GM21786 (cell line): ENCODE measurements around the gene TMEM143.
"Not testable (repeated sequence)": the region's sequence is repeated elsewhere in the genome, so short reads cannot be mapped to it uniquely, and the experiment has no call there.

Experiments
- ATAC-seq: cut with Tn5 transposase; IDR thresholded peaks from one replicate; pipeline ENCODE4 v1.9.1; 2021; ENCODE audit not compliant: unreplicated experiment

The TMEM143 gene

DNA sequence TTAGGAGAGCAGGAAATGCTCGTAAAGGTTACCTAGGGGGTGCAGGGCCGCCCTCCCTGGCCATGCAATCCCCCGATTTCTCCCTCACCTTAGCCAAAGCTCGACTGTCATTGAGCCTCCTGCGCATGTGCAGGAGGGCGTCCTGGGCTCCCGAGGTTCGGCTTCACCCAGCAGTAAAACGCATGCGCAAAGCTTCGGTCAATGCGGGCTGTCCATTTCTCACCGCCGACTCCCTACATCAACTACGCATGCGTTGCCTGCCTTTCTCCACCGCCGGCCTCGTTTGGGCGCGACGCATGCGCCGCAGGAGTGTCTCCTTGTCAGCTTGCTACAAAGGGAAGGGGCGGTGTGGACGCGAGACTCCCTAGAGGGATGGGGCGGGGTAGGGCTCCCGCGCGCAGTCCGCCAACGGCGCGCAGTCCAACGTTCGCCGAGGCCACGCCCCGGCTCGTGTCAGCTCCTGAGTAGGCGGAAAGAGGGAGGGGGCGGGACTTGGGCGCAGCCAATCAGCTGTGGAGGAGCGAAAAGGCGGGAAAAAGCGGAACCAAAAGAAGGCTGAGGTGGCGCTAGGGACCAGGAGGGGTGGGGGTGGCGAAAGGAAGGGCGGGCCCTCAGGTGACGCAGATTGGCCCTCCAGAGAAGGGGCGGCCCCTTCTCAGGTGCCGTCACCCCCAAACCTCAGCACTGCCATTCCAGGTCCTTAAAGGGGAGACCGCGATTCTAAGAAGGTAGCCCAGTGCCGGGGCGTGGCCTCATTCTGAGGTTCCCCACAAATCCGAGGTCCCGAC lies at the start of gene TMEM143, which contains the start of gene SYNGR4:
TMEM143 (minus strand) TSS at position 131 of the 788 bp plus-strand sequence; CDS start at position 111, 20 bp downstream.
SYNGR4 (plus strand) TSS at position 558 of the 788 bp plus-strand sequence. CDS start 1,476 bp downstream, outside the sequence.
- ATAC-seq = peak; percentile 78

DNA sequence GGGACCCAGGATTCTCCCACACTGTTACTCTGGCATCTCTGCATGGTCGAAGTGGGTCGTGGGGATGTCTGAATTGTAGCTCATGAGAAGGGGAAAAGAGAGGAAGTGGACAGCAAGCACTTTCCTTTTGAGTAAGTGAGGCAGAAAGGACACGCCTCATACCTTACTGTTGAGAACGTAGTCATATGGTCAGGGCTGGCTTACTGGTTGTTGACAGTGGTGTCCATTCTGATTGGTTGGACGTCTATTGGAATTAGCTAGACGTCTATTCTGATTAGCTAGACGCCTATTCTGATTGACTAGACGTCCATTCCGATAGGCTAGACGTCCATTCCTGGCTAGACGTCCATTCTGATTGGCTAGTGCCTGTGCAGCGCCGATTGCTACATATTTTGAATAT lies 42.1 kb upstream of the TMEM143 start:
- ATAC-seq = no peak

DNA sequence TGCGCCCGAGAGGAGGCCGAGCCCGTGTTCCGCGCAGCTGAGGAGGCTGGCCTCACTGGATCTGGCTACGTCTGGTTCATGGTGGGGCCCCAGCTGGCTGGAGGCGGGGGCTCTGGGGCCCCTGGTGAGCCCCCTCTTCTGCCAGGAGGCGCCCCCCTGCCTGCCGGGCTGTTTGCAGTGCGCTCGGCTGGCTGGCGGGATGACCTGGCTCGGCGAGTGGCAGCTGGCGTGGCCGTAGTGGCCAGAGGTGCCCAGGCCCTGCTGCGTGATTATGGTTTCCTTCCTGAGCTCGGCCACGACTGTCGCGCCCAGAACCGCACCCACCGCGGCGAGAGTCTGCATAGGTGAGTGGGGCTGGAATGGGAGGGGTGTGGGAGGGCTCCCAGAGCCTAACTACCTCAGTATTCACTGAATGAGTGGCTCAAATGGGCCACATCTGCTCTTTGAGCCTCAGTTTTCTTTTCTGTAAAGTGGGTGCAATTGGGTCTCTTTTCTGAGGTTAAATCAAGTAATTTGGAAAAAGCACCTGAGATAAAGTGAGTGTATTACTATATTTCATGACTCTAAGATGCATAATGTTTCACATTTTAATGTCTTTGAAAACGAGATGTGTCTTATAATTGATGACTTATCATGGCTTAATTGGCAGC lies 41.4 kb upstream of the TMEM143 start:
- ATAC-seq = no peak

DNA sequence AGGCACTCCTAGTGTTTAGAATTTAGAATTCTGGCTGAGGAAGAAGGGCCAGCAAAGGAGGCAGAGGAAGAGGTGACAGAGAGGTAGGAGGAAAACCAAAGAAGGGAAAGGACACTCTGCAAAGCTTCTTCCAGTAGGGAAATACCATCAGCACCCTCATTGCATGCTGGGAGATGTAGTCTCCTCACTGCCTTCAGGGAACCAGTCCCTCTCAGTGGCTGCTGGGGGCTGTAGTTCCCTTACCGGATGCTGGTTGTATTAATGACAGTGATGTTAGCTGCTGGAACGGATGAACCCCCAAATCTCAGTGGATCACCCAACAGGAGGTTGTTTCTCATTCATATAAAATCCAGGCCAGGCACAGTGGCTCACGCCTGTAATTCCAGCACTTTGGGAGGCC lies 39.9 kb upstream of the TMEM143 start:
- ATAC-seq = peak; percentile 61

DNA sequence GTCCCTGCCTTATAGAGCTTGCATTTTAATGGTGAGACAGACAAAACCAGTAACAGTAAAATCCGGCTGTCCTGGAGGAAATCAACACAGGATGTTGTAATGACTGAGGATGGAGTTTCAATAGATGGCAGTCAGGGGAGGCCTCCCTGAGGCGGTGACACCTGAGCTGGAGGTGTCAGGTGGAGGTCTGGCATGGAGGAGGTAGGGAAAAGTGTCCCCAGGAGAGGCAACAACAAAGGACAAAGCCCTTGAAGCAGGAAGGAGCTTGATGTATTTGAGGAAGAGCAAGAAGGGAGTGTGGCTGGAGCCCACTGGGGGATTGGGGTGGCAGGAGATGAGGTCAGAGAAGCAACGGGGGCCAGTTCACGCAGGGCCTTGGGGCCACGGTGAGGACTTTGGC lies 37.5 kb upstream of the TMEM143 start:
- ATAC-seq = no peak

DNA sequence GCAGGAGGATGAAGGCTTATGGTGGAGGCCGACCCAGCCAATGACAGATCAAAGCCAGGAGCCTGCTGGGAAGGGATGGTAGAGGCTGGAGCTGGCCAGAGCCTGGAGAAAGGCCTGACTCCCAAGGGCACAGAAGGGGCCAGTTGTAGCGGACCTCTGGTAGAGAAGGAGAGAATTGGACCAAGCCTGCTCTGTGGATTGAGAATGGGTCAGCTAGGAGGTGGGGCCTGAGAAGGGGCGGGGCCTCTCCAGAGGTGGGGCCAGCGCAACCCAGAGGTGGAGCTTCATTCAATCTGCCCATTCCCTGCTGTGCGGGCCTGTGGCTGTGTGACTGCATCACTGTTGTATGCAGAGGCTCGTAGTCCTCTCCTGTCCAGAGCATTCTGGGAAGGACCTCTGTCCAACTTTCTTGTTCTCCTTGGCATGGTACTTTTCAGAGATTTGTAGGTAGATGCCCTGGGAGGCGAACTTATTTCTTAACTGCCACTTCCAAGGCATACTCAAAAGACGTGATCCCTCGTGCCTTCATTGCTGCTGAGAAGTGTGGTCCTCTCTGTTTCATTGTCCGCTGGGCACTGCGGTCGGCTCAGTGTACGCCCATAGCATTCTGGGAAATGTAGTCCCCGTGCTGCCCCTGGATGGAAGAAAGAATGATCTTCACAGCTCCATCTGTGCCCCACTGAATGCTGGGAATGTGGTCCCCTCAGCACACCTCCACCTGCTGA lies 36.4 kb upstream of the TMEM143 start:
- no peak for ATAC-seq

DNA sequence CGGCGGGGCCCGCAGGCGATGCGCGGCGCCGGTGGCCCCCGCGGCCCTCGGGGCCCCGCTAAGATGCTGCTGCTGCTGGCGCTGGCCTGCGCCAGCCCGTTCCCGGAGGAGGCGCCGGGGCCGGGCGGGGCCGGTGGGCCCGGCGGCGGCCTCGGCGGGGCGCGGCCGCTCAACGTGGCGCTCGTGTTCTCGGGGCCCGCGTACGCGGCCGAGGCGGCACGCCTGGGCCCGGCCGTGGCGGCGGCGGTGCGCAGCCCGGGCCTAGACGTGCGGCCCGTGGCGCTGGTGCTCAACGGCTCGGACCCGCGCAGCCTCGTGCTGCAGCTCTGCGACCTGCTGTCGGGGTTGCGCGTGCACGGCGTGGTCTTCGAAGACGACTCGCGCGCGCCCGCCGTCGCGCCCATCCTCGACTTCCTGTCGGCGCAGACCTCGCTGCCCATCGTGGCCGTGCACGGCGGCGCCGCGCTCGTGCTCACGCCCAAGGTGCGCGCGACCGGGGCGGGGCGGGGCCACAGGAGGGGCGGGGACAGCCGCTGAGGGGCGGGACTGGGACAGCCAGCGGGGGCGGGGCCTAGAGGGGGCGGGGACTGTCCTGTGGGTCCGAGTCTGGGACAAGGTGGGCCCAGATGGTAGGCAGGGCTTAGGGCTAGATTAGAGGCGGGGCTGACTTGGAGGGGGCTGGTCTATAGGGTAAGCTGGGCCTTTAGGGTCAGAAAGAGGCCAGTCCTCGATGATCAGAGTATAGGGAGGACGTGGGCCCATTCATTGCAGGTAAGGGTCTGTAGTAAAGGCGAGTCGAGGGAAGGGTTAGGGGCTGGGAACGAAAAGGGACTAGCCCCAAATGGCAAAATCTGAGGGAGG lies 34.9 kb upstream of the TMEM143 start:
- no peak for ATAC-seq

DNA sequence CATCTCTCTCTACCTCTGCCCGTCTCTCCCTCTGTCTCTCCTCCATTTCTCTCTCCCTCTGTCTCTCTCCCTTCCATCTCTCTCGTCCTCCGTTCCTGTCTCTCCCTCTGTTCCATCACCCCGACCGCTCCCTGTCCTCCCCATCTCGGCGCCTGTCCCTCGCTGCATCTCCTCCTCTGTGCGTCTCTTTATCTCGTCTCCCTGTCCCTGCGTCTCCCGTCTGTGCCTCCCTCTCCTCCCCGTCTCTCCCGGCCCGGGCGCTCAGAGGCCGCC lies 34.3 kb upstream of the TMEM143 start:
- ATAC-seq = no peak

DNA sequence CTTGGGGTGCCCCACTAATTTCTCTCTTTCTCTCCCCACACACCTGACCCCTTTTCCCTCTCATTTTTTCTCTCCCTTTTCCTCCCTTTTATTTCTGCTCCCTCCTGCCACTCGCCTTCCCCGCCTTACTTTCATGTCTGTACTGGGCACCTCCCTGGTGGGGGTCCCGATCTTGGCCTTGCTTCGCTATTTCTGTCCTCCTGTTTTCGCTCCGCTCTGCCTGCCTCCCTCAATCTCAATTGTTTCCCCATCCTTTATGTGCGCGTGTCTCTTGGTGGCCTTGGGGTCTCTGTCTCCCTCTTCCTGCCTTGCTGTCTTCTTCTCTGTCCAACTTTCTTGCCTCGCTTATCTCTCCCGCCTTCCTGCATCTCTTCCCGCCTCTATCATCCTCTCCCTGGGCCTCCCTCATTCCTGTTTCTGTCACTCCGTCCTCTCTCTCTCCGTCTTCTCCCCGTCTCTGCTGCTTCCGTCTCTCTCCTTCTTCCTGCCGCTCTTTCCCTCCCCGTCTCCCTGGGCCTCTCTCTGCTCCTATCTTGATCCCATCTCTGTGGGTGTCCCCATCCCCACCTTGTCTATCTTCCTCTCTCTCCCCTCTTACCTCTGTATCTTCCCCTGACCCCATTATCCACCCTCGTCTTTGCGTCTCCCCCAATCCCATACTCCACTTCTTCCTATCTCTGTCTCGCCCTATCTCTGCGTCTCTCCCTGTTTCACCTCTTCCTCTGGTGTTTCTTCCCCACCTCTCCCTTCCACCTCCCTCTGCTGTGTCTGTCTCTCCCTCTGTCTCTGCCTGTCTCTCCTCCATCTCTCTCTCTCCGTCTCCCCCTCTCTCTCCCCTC lies 33.7 kb upstream of the TMEM143 start:
- ATAC-seq = no peak

DNA sequence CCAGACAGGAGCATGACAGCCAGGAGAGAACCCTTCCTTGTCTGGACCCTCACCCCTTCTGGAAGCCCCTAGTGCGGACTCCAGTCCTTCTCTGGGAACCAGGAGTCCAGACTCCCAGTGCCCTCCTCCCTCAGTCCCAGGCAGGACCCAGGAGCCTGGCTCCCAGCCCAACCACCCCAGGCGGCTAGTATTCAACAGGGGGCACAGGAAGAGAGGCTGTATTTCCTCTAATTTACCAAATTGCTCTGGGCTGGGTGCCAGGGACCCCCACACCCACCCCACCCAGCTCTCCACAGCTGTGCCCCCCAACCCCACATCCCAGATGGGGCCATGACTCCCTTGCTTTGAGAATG lies 33.1 kb upstream of the TMEM143 start:
- no peak for ATAC-seq

DNA sequence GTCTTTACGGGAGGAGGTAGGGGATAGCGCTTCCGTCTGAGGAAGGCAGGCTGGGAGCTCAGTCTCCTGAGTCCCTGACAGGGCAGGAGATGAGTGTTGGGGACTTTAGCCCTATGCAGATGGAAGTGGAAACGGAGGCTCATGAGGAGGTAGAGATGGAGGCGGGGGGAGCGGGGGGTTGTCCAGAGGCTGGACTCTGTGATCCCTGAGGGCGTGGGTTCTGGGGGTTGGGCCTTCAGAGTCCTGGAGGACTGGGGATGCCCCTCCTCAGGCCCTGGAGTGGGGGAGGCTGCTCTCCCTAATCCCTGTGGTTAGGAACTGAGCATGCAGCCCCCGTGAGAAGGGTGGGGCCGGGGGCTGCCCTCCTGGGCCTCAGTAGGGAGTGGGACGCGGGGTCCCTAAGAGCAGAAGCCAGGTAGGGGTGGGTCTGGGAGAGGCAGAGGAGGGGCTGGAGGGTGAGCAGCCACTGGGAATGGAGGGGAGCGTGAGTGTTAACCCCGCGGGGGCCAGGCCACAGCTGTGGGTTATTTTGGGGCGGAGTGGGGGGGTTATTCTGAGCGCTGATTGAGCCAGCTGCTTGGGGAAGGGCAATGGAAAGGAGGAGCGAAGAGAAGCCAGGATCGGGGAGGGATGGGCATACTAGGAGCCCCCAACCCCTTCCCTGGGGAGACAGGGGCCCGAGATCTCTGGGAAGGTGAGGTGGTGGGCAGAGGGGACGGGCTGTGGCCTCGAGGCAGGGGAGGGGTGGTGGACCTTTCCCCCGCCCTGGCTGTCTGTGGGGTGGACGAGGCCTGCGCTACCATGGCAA lies 32.5 kb upstream of the TMEM143 start:
- ATAC-seq = no peak

DNA sequence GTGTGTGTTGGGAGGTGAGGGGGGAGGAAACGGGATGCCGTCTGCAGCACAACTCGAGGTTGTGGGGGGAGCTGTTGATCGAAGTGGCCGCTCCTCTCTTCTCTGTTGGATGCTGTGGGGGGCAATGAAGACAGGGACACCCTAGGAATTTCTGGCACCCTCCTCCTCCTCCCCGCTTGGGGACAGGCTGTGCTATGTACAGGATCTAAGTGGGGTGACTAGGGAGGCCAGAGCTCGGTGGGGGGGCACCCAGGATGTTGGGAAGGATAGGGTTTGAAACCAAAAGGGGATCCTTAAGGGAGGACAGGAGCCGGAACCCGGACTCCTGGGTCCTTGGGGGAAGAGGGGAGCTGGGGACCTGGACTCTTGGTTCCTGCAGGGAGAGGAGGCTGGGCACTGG lies 31.8 kb upstream of the TMEM143 start:
- ATAC-seq = no peak

DNA sequence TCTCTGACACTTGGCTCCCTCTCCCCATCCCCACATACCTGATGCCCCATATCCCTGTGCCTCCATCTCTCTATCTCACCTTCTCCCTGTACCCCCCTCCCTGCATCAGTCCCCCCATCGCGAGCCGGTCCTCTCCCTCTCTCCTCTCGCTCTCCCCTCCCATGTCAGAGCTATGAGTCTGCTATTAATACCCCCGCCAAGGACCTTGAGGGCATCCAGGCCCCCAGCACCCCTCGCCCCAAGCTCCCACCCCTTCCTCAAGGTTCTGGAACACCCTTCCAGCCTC lies 31.4 kb upstream of the TMEM143 start:
- ATAC-seq = no peak

DNA sequence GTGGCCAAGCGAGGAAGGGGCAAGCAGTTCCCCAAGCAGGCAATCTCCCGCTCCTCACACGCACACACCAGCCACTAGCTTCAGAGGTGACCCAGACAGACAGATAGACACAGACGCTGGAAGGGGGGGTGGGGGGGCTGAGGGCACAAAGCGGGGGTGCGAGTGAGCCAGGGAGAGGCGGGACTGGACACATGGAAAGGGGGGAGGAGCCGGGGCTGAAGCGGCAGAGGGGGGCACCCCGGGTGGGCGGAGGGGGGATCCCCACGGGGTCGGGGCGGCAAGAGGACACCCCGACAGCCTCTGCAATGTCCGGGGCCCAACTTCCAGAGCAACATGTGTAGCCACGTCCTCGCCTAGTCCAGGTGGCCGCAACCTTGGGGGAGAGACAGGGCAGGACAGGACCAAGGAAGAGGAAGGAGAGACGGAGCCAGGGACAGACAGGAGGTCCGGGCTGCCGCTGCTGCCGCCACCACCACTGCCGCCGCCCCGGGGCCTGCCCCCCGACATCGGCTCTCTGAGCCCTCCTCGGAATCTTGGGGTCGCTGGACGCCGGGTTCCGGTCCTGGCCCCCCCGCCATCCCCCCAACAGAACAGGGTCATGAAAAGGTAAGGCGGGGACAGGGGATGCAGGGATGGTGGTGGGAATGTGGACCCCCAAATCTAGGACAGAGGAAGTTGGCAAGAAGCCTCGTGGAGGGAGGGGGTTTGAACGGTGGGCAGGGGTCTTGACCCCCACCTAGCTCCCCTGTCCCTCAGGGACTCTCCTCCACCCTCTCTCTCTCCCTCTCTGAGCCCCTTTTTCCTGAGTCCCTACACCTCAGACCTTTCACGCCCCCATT lies 30.8 kb upstream of the TMEM143 start:
- ATAC-seq = no peak

DNA sequence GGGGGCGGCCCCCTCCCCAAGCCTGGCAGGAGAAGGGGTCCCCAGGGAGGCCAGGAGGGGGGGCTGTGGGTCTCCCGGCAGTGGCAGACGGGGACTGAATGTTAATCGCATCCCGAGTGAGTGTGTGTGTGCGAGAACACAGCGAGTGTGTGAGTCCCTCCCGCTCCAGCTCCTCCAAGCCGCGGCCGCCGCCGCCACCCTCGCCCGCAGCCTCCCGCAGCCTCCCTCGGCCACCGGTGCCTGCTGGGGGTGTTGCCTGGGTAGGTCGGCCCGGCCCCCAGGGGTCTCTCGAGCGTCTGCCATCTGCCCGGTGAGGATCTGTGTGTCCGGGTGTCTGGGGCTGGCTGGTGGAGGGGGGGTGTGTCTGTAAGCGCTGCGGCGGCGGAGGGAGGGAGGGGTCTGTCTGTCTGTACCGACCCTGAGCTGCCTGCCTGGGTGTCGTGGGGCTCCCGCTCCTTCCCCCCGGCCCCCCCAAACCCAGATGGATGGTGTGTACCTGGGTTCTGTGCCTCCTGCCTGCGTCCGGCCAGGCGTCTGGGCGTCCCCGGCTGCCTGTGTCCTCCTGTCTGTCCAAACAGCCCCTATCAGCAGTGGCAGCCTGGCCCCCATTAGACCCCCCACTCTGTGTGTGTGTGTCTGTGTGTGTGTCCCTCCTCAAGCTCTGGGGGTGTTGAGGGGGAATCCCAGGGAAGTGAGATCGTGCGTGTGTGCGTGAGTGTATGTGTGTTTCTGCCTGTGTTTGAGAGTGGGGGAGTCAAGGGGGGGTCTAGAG lies 30.0 kb upstream of the TMEM143 start, which contains the start of gene GRIN2D:
GRIN2D (plus strand) TSS at position 110 of the 772 bp plus-strand sequence. CDS start 4,725 bp downstream, outside the sequence.
- no peak for ATAC-seq

DNA sequence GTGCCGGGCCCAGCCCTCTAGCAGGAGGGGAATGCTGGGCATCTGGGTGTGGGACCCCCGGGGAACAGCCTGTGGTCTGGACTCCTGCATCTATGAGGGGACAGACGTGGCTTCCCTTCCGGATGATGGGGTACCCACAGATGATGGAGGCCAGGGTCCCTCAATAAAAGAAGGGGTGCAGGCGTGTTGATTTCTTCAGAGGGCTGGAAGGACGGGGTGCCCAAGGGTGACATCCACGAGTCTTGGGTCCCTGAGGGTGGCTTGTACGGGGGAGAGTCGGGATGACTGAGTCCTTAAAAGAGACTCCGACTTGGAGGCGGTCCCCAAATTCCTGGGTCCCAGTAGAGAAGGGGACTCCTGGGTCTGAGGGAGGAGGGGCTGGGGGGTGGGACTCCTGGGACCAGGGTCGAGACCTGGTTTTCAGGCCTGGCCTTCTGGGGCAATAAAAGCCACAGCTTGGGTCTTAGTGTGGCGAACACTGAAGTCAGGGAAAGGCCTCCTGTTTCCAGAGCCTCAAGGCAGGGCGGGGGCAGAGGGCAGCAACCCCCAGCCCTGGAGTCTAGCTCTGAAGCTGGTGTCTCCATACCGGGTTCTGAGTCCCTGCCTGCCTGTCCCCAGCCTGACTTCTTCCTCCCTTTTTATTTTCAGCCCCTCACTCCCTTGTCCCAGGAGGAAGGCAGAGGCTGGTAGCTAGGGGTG lies 29.3 kb upstream of the TMEM143 start:
- no peak for ATAC-seq

DNA sequence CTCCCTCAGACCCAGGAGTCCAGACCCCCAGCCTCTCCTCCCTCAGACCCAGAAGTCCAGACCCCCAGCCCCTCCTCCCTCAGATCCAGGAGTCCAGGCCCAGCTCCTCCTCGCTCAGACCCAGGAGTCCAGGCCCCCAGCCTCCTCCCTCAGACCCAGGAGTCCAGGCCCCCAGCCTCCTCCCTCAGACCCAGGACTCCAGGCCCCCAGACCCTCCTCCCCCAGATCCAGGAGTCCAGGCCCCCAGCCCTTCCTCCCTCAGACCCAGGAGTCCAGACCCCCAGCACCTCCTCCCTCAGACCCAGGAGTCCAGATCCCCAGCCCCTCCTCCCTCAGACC lies 28.2 kb upstream of the TMEM143 start:
- not testable (repeated sequence) for ATAC-seq
